IPS DF 6.9 (cell line): ENCODE measurements around the gene PLTP.

Source experiments
- DNase-seq: peaks from one replicate; pipeline ENCODE4 v3.0.0-alpha.2; 2013; ENCODE audit warnings: low read depth, low spot score
- H3K27ac ChIP-seq: one replicate; pipeline ENCODE4 v1.5.1; 2013; ENCODE audit warnings: low read length, control low read depth
- H3K27me3 ChIP-seq: 2 replicates; pipeline ENCODE4 v1.6.1; 2013; ENCODE audit warnings: mild to moderate bottlenecking, low read length; ENCODE audit not compliant: control insufficient read depth, insufficient read depth
- H3K36me3 ChIP-seq: 2 replicates; pipeline ENCODE4 v1.6.1; 2013; ENCODE audit warnings: low read length; ENCODE audit not compliant: control insufficient read depth, insufficient read depth
- H3K4me1 ChIP-seq: 2 replicates; pipeline ENCODE4 v1.6.1; 2013; ENCODE audit warnings: low read length; ENCODE audit not compliant: control insufficient read depth, insufficient read depth
- H3K4me3 ChIP-seq: 2 replicates; pipeline ENCODE4 v1.5.1; 2013; ENCODE audit warnings: mild to moderate bottlenecking, low read length
- H3K9me3 ChIP-seq: 2 replicates; pipeline ENCODE4 v1.6.1; 2013; ENCODE audit warnings: low read length, inconsistent platforms; ENCODE audit not compliant: control insufficient read depth, insufficient read depth
- WGBS: extraction: QIAGEN DNeasy Blood & Tissue Kit; methylation state at CpG from one replicate; pipeline ENCODE4 v1.1.7; 2013; ENCODE audit warnings: mixed read lengths, missing lambda C conversion rate; ENCODE audit not compliant: insufficient read length, insufficient coverage; 5-methylcytosine and 5-hydroxymethylcytosine counted together

The PLTP gene

DNA sequence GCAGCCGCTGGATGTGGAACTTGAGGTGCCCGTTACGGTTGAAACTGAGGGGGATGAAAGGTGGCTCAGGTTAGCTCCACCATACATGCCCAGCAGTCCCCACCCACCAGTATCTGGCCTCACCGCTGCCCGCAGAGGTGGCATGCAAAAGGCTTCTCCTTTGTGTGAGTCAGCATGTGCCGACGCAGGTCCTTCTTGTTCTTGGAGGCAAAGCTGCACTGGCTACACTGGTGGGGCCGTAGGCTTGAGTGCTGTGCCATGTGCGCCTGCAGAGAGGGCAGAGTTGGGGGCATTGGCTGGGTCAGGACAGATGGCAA is 38.3 kb upstream of the PLTP start:
- H3K4me3 ChIP-seq, result no peak overlapping the region
- no CpG with 5 or more reads among the region's 9 CpGs for WGBS
- no peak overlapping the region for H3K27ac ChIP-seq

GRCh38 chr20:45949542-45950329 is 37.8 kb upstream of the PLTP start:
- H3K4me3 ChIP-seq, result no peak overlapping the region
- DNase-seq, result no peak
- no peak overlapping the region for H3K27ac ChIP-seq
- peaks cover 48% of the 10 kb centered on the region for H3K36me3 ChIP-seq
- no CpG with 5 or more reads among the region's 13 CpGs for WGBS
- no peaks in the 10 kb centered on the region for H3K27me3 ChIP-seq
- H3K9me3 ChIP-seq, result no peaks in the 10 kb centered on the region
- no peaks in the 10 kb centered on the region for H3K4me1 ChIP-seq

More for the DNA sequence above, 38.3 kb upstream of the PLTP start:
- Histone ChIP-seq H3K9me3 (no peaks in the 10 kb centered on the region), H3K4me1 (no peaks in the 10 kb centered on the region), H3K36me3 (peaks cover 42% of the 10 kb centered on the region), H3K27me3 (no peaks in the 10 kb centered on the region)
- no peak for DNase-seq

GRCh38 chr20:45948742-45949541 is 37.0 kb upstream of the PLTP start:
- no CpG with 5 or more reads among the region's 10 CpGs for WGBS
- peaks cover 55% of the 10 kb centered on the region for H3K36me3 ChIP-seq
- H3K4me3 ChIP-seq, result no peak overlapping the region

GRCh38 chr20:45948261-45948733 is 36.3 kb upstream of the PLTP start:
- H3K27ac ChIP-seq, result no peak overlapping the region
- H3K9me3 ChIP-seq, result no peaks in the 10 kb centered on the region
- no CpG with 5 or more reads among the region's 7 CpGs for WGBS
- H3K4me3 ChIP-seq, result no peak overlapping the region
- H3K36me3 ChIP-seq, result peaks cover 61% of the 10 kb centered on the region
- H3K4me1 ChIP-seq, result no peaks in the 10 kb centered on the region
- H3K27me3 ChIP-seq, result no peaks in the 10 kb centered on the region
- DNase-seq, result no peak

More at GRCh38 chr20:45948742-45949541, 37.0 kb upstream of the PLTP start:
- Histone ChIP-seq H3K9me3 (no peaks in the 10 kb centered on the region), H3K27ac (no peak overlapping the region), H3K27me3 (no peaks in the 10 kb centered on the region), H3K4me1 (no peaks in the 10 kb centered on the region)
- no peak for DNase-seq

DNA sequence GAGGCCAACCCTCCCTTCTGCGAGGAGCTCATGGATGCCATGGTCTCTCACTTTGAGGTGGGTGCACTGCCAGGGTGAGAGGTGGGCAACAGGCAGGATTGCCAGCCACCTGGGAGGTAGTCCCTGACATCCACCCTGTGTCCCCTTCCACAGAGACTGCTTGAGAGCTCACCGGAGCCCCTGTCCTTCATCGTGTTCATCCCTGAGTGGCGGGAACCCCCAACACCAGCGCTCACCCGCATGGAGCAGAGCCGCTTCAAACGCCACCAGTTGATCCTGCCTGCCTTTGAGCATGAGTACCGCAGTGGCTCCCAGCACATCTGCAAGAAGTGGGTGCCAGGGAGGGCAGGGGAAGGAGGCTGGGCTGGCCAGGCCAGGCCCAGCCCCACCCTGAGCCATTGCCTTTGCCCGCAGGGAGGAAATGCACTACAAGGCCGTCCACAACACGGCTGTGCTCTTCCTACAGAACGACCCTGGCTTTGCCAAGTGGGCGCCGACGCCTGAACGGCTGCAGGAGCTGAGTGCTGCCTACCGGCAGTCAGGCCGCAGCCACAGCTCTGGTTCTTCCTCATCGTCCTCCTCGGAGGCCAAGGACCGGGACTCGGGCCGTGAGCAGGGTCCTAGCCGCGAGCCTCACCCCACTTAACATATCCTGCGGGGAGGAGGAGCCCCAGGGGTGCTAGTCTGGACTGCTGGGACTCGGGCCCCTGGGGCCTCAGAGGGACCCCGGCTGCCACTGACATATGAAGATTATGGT is 35.3 kb upstream of the PLTP start:
- Histone ChIP-seq H3K27ac (no peak overlapping the region), H3K4me1 (no peaks in the 10 kb centered on the region), H3K4me3 (no peak overlapping the region), H3K9me3 (no peaks in the 10 kb centered on the region), H3K36me3 (peaks cover 65% of the 10 kb centered on the region), H3K27me3 (no peaks in the 10 kb centered on the region)
- WGBS, result no CpG with 5 or more reads among the region's 29 CpGs
- DNase-seq, result no peak

DNA sequence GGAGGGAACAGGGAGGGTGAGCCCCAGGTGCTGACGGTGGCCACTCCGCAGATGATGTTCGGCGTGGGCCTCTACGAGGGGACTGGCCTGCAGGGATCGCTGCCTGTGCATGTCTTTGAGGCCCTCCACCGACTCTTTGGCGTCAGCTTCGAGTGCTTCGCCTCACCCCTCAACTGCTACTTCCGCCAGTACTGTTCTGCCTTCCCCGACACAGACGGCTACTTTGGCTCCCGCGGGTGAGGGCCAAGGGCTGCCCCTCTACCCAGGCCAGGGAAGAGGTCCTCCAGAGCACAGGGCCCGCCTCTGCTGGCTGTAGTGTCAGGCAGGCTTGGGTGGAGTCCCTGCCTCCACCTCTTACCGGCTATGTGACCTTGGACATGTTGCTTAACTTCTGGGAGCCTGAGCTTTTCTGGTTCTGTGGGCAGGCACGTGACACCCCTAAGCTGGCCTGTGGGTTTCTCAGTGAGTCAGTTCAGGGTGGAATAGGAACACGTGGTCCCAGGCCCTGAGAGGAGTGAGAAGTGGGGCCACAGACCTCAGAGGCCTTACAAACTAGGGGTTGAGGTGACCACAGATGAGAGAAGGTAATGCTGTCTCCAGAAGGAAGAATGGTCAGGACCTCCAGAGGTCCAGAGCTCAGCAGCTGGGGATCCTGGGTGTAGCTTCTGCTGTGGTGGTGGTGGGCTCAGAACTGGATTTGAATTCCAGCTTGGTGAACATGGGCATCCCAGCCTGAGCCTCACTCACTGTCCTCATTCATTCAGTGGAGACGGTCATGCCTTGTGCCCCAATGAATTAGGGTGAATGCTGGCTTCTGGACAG is 34.4 kb upstream of the PLTP start:
- Histone ChIP-seq H3K36me3 (peaks cover 61% of the 10 kb centered on the region), H3K27ac (no peak overlapping the region), H3K4me3 (no peak overlapping the region), H3K27me3 (no peaks in the 10 kb centered on the region), H3K9me3 (no peaks in the 10 kb centered on the region), H3K4me1 (no peaks in the 10 kb centered on the region)
- DNase-seq, result no peak
- WGBS, result no CpG with 5 or more reads among the region's 20 CpGs

GRCh38 chr20:45945678-45946148 is 33.8 kb upstream of the PLTP start:
- H3K27me3 ChIP-seq, result no peaks in the 10 kb centered on the region
- peaks cover 66% of the 10 kb centered on the region for H3K36me3 ChIP-seq
- no peak overlapping the region for H3K27ac ChIP-seq
- DNase-seq, result no peak
- H3K9me3 ChIP-seq, result no peaks in the 10 kb centered on the region
- H3K4me1 ChIP-seq, result no peaks in the 10 kb centered on the region
- WGBS, result no CpG with 5 or more reads among the region's 13 CpGs
- no peak overlapping the region for H3K4me3 ChIP-seq

GRCh38 chr20:45944965-45945677 is 33.2 kb upstream of the PLTP start:
- no peaks in the 10 kb centered on the region for H3K4me1 ChIP-seq
- no peak overlapping the region for H3K27ac ChIP-seq
- DNase-seq, result no peak
- H3K27me3 ChIP-seq, result no peaks in the 10 kb centered on the region
- H3K4me3 ChIP-seq, result no peak overlapping the region
- WGBS, result no CpG with 5 or more reads among the region's 19 CpGs
- peaks cover 69% of the 10 kb centered on the region for H3K36me3 ChIP-seq
- no peaks in the 10 kb centered on the region for H3K9me3 ChIP-seq

DNA sequence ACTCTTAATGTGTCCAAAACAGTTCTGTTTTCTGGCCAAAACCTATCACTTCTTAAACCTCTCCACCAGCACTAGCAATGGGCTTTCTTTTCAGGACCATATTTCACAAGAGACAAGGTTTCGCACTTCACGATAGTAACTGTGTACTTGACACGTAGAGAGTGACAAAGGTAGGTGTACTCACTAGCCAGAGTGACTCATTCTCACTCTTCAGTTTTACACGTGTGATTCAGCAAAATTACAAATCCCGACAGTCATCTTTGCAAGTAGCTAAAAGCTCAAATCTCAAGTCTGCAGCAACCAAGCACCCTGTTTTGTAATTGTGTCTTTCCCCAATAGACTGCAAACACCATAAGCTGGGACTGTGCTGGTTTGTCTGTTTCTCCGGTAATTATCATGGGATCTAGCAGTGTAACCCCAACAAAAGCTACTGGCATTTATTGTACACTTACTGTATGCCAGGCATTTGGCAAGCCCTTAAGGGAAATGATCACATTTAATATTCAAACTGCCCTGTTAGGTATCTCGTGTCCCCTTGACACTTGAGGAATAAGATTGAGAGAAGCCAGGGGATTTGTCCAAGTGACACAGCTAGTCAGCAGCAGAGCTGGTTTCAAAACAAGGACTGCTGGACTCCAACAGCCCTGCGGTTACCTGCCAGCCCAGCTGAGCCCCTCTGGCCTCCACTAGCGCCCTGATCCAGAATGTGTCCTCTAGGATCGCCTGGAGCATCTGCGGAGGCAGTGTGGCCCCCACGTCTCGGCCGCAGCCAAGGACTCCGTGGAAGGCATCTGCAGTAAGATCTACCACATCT is 32.4 kb upstream of the PLTP start:
- no peak for DNase-seq
- Histone ChIP-seq H3K4me1 (no peaks in the 10 kb centered on the region), H3K4me3 (no peak overlapping the region), H3K27ac (no peak overlapping the region), H3K36me3 (peaks cover 74% of the 10 kb centered on the region), H3K9me3 (no peaks in the 10 kb centered on the region), H3K27me3 (no peaks in the 10 kb centered on the region)
- no CpG with 5 or more reads among the region's 15 CpGs for WGBS
